Occipital lobe (tissue), 3 donors: ENCODE results near the gene ZNF362. TPM values are rescaled to one million over a fixed set of nuclear protein-coding genes. Genes with fewer than 3 reads are reported as not detected.
A peak's percentile ranks its signal among the peaks of the same experiment; 100 is the strongest.

ENCODE experiments used
- DNase-seq: peaks from one replicate; lab custom pipeline; 2025; lab: John Stamatoyannopoulos, UW
- small RNA-seq: library from RNA; depleted of rRNA; stranded (forward); fragments of <200 nt; gene quantifications from one replicate; pipeline ENCODE3, GENCODE V24; 2014
- total RNA-seq: library from RNA; depleted of rRNA; stranded (reverse); fragments of >200 nt; gene quantifications from one replicate; pipeline ENCODE4 v1.2.3, GENCODE V29; 2014

The ZNF362 gene
- total RNA-seq, 1 donor from 2014 or later, result 17.3 TPM

GRCh38 chr1:33343539-33343938, 87.2 kb downstream of the ZNF362 start:
- DNase-seq, result no peak

- DNase-seq, result no peak
Measured at GRCh38 chr1:33344896-33345560, 88.7 kb downstream of the ZNF362 start.

GRCh38 chr1:33346533-33346926, 90.2 kb downstream of the ZNF362 start:
- no peak for DNase-seq

- no peak for DNase-seq
Measured at GRCh38 chr1:33346927-33347649, 90.8 kb downstream of the ZNF362 start.

GRCh38 chr1:33347650-33347992, 91.3 kb downstream of the ZNF362 start:
- DNase-seq, result no peak

GRCh38 chr1:33348194-33348593, 91.9 kb downstream of the ZNF362 start:
- DNase-seq, result no peak

GRCh38 chr1:33348676-33349080, 92.4 kb downstream of the ZNF362 start:
- no peak for DNase-seq

- peak; percentile 68 for DNase-seq
Measured at GRCh38 chr1:33349081-33349759, 92.9 kb downstream of the ZNF362 start.

GRCh38 chr1:33349778-33350610, 93.7 kb downstream of the ZNF362 start:
- peak; percentile 75 for DNase-seq

Small RNA genes within 50 kb of the gene (small RNA-seq; reads per million reads assigned to genes)
- gene RN7SKP16, result not detected

Other genes starting within 250 kb of the ZNF362 start
- 46.9 TPM for gene AK2, start 219.6 kb upstream of the ZNF362 start, total RNA-seq
- 25.4 TPM for gene AZIN2, start 175.3 kb upstream of the ZNF362 start, total RNA-seq
- 2.7 TPM for gene TRIM62, start 74.4 kb upstream of the ZNF362 start, total RNA-seq
- not detected for gene A3GALT2, start 64.6 kb downstream of the ZNF362 start, total RNA-seq
- 54.1 TPM for gene PHC2, start 174.6 kb downstream of the ZNF362 start, total RNA-seq
- 10.3 TPM for gene ZSCAN20, start 216.2 kb downstream of the ZNF362 start, total RNA-seq